Mesodermal cell (in vitro differentiated cells): ENCODE results near the gene TBCK.

Experiments used
- H3K27ac ChIP-seq: 2 replicates; pipeline ENCODE4 v1.7.0; 2013; ENCODE audit warnings: mild to moderate bottlenecking, low read depth, low read length, moderate library complexity; ENCODE audit not compliant: severe bottlenecking
- H3K36me3 ChIP-seq: 2 replicates; pipeline ENCODE4 v1.7.1; 2013; ENCODE audit warnings: mild to moderate bottlenecking, low read length, moderate library complexity; ENCODE audit not compliant: control insufficient read depth, insufficient read depth
- H3K4me1 ChIP-seq: one replicate; pipeline ENCODE4 v1.7.1; 2013; ENCODE audit warnings: mild to moderate bottlenecking, low read length; ENCODE audit not compliant: insufficient read depth, control insufficient read depth, poor library complexity, severe bottlenecking
- H3K4me3 ChIP-seq: 2 replicates; pipeline ENCODE4 v1.7.0; 2013; ENCODE audit warnings: low read length, control low read depth, mild to moderate bottlenecking; ENCODE audit not compliant: insufficient read depth, poor library complexity, severe bottlenecking; ENCODE audit errors: extremely low read depth
- H3K9me3 ChIP-seq: 2 replicates; pipeline ENCODE4 v1.7.1; 2013; ENCODE audit warnings: mild to moderate bottlenecking, low read length, moderate library complexity; ENCODE audit not compliant: control insufficient read depth
- WGBS, 2 experiments: methylation state at CpG; one replicate each; pipeline ENCODE4 v1.1.5; 2013; ENCODE audit warnings: missing lambda C conversion rate in 2 of 2; ENCODE audit not compliant: insufficient coverage in 2 of 2; 5-methylcytosine and 5-hydroxymethylcytosine counted together

The TBCK gene

GRCh38 chr4:106083065-106083464 lies 232.9 kb downstream of the TBCK start:
- H3K36me3 ChIP-seq: peaks cover 4% of the 10 kb centered on the region
- no peak overlapping the region for H3K27ac ChIP-seq
- WGBS, 2 experiments: 95 to 99% methylated on average over 7 to 8 of the region's 8 CpGs
- H3K4me3 ChIP-seq: no peak overlapping the region
- no peaks in the 10 kb centered on the region for H3K4me1 ChIP-seq
- H3K9me3 ChIP-seq: no peaks in the 10 kb centered on the region

GRCh38 chr4:106080376-106080775 lies 235.6 kb downstream of the TBCK start:
- peaks cover 4% of the 10 kb centered on the region for H3K36me3 ChIP-seq
- no peak overlapping the region for H3K4me3 ChIP-seq
- H3K27ac ChIP-seq: no peak overlapping the region
- 60 to 100% methylated on average over 1 of the region's 1 CpG for WGBS, 2 experiments
- H3K4me1 ChIP-seq: no peaks in the 10 kb centered on the region
- no peaks in the 10 kb centered on the region for H3K9me3 ChIP-seq

GRCh38 chr4:106079616-106080015 lies 236.4 kb downstream of the TBCK start:
- Histone ChIP-seq H3K4me3 (no peak overlapping the region), H3K27ac (no peak overlapping the region), H3K4me1 (no peaks in the 10 kb centered on the region), H3K9me3 (peaks cover 2% of the 10 kb centered on the region), H3K36me3 (peaks cover 4% of the 10 kb centered on the region)
- WGBS, 2 experiments: 60% methylated on average over 1 of the region's 2 CpGs; no CpG with 5 or more reads in 1 of the 2 experiments

GRCh38 chr4:106065018-106065417 lies 251.0 kb downstream of the TBCK start:
- Histone ChIP-seq H3K36me3 (no peaks in the 10 kb centered on the region), H3K4me3 (no peak overlapping the region), H3K9me3 (no peaks in the 10 kb centered on the region), H3K27ac (no peak overlapping the region), H3K4me1 (no peaks in the 10 kb centered on the region)
- WGBS, 2 experiments: 89% methylated on average over 1 of the region's 1 CpG; no CpG with 5 or more reads in 1 of the 2 experiments

GRCh38 chr4:106063009-106063408 lies 253.0 kb downstream of the TBCK start:
- H3K27ac ChIP-seq: no peak overlapping the region
- no CpG with 5 or more reads among the region's 3 CpGs for WGBS, 2 experiments
- no peaks in the 10 kb centered on the region for H3K4me1 ChIP-seq
- no peak overlapping the region for H3K4me3 ChIP-seq
- no peaks in the 10 kb centered on the region for H3K36me3 ChIP-seq
- H3K9me3 ChIP-seq: no peaks in the 10 kb centered on the region

GRCh38 chr4:106062452-106062875 lies 253.5 kb downstream of the TBCK start:
- H3K27ac ChIP-seq: no peak overlapping the region
- no peaks in the 10 kb centered on the region for H3K9me3 ChIP-seq
- no peak overlapping the region for H3K4me3 ChIP-seq
- no peaks in the 10 kb centered on the region for H3K36me3 ChIP-seq
- no peaks in the 10 kb centered on the region for H3K4me1 ChIP-seq
- no CpG with 5 or more reads among the region's 1 CpG for WGBS, 2 experiments

- H3K4me1 ChIP-seq: no peaks in the 10 kb centered on the region
- H3K4me3 ChIP-seq: no peak overlapping the region
- H3K27ac ChIP-seq: no peak overlapping the region
- no peaks in the 10 kb centered on the region for H3K36me3 ChIP-seq
- no peaks in the 10 kb centered on the region for H3K9me3 ChIP-seq
Measured at GRCh38 chr4:106058921-106059320, 257.1 kb downstream of the TBCK start.

- H3K27ac ChIP-seq: no peak overlapping the region
- H3K4me1 ChIP-seq: no peaks in the 10 kb centered on the region
- no peaks in the 10 kb centered on the region for H3K36me3 ChIP-seq
- H3K4me3 ChIP-seq: no peak overlapping the region
- no peaks in the 10 kb centered on the region for H3K9me3 ChIP-seq
Measured at GRCh38 chr4:106056914-106057313, 259.1 kb downstream of the TBCK start.

- peaks cover 15% of the 10 kb centered on the region for H3K4me1 ChIP-seq
- no CpG with 5 or more reads among the region's 1 CpG for WGBS, 2 experiments
- H3K4me3 ChIP-seq: no peak overlapping the region
- no peaks in the 10 kb centered on the region for H3K9me3 ChIP-seq
- no peaks in the 10 kb centered on the region for H3K36me3 ChIP-seq
- no peak overlapping the region for H3K27ac ChIP-seq
Measured at GRCh38 chr4:106051514-106051913, 264.5 kb downstream of the TBCK start.

GRCh38 chr4:106049490-106049889 lies 266.5 kb downstream of the TBCK start:
- Histone ChIP-seq H3K4me1 (peaks cover 15% of the 10 kb centered on the region), H3K27ac (peak overlapping the region; percentile 82), H3K36me3 (no peaks in the 10 kb centered on the region), H3K9me3 (no peaks in the 10 kb centered on the region), H3K4me3 (no peak overlapping the region)

- H3K9me3 ChIP-seq: no peaks in the 10 kb centered on the region
- H3K36me3 ChIP-seq: no peaks in the 10 kb centered on the region
- H3K4me1 ChIP-seq: peaks cover 15% of the 10 kb centered on the region
- H3K4me3 ChIP-seq: no peak overlapping the region
- peak overlapping the region; percentile 82 for H3K27ac ChIP-seq
- 86 to 100% methylated on average over 1 of the region's 2 CpGs for WGBS, 2 experiments
Measured at GRCh38 chr4:106048250-106048971, 267.6 kb downstream of the TBCK start.
